Bronchial epithelial cell (primary cell): ENCODE data around the gene SMKR1. TPM values are rescaled to one million over a fixed set of nuclear protein-coding genes. Genes with fewer than 3 reads are reported as not detected.

Source experiments
- DNase-seq: peaks from one replicate; pipeline ENCODE4 v3.0.0-alpha.2; 2010; ENCODE audit warnings: low read depth
- FAIRE-seq: peaks from 2 replicates; lab custom pipeline; 2011; peaks lifted over from hg19 to GRCh38; lab: Jason Lieb, UNC
- H3K27me3 ChIP-seq: 2 replicates; pipeline ENCODE4 v1.5.1; 2011; ENCODE audit warnings: low read length; ENCODE audit not compliant: control insufficient read depth, insufficient read depth
- H3K36me3 ChIP-seq: 2 replicates; pipeline ENCODE4 v1.5.1; 2011; ENCODE audit warnings: low read length; ENCODE audit not compliant: control insufficient read depth, insufficient read depth
- H3K4me3 ChIP-seq: 2 replicates; pipeline ENCODE4 v1.5.1; 2011; ENCODE audit warnings: mild to moderate bottlenecking, low read depth, low read length, control low read depth
- total RNA-seq: library from RNA; depleted of rRNA; stranded (reverse); fragments of >200 nt; gene quantifications from 2 replicates; pipeline ENCODE4 v1.2.1, GENCODE V29; 2014
- TF ChIP-seq, protein P1 (sequence below): IDR thresholded peaks from 2 replicates; pipeline ENCODE4 v1.5.1; 2011; ENCODE audit warnings: mild to moderate bottlenecking, moderate library complexity, low read length, control low read depth, inconsistent platforms; ENCODE audit not compliant: insufficient read depth, severe bottlenecking

The SMKR1 gene
- total RNA-seq, 1 donor from 2014 or later, result 1.3 TPM

GRCh38 chr7:129457101-129457500, 45.2 kb upstream of the SMKR1 start:
- TF ChIP-seq, protein P1, sequence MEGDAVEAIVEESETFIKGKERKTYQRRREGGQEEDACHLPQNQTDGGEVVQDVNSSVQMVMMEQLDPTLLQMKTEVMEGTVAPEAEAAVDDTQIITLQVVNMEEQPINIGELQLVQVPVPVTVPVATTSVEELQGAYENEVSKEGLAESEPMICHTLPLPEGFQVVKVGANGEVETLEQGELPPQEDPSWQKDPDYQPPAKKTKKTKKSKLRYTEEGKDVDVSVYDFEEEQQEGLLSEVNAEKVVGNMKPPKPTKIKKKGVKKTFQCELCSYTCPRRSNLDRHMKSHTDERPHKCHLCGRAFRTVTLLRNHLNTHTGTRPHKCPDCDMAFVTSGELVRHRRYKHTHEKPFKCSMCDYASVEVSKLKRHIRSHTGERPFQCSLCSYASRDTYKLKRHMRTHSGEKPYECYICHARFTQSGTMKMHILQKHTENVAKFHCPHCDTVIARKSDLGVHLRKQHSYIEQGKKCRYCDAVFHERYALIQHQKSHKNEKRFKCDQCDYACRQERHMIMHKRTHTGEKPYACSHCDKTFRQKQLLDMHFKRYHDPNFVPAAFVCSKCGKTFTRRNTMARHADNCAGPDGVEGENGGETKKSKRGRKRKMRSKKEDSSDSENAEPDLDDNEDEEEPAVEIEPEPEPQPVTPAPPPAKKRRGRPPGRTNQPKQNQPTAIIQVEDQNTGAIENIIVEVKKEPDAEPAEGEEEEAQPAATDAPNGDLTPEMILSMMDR, result no peak
- no peak overlapping the region for H3K4me3 ChIP-seq
- H3K27me3 ChIP-seq, result no peaks in the 10 kb centered on the region
- FAIRE-seq (no peak), DNase-seq (no peak)
- peaks cover 22% of the 10 kb centered on the region for H3K36me3 ChIP-seq

DNA sequence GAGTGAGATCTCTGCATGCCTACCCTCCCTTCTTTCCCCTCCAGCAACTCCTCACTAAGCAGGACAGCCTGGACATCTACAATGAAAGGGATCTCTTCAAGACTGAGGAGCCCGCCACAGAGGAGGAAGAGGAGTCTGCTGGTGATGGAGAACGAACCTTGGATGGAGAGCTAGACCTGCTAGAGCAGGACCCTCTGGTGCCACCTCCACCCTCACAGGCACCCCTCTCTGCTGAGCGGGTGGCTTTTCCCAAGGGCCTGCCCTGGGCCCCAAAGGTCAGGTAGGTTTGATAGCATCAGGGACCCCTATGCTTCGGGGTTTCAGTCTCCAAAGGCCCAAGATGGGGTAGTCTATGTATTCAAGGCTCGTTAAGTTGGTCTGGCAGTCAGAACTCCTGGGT, 44.2 kb upstream of the SMKR1 start:
- H3K36me3 ChIP-seq, result peaks cover 26% of the 10 kb centered on the region
- FAIRE-seq (no peak), DNase-seq (no peak)

DNA sequence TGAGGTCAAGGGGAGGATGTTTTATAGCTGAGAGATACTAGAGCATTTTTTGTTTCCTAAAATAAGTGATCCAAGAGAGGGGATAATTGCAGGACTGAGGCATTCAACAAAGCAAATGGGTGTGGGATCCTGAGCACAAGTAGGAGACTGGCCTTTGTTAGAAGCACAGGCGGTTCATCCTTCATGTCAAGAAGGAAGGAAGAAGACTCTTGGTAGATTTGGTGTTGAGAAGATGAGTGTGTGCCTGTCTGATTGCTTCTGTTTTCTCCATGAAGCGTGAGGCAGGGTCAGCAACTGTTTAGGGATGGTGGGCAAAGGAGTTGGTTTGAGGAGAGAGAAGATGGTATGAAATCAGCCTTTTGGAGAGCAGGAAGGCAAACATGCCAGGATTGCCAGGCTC, 40.5 kb upstream of the SMKR1 start:
- TF ChIP-seq, protein P1, result no peak
- Histone ChIP-seq H3K4me3 (no peak overlapping the region), H3K36me3 (peaks cover 21% of the 10 kb centered on the region), H3K27me3 (no peaks in the 10 kb centered on the region)
- DNase-seq (no peak), FAIRE-seq (no peak)

More for the DNA sequence above, 44.2 kb upstream of the SMKR1 start:
- TF ChIP-seq, protein P1, result no peak
- H3K27me3 ChIP-seq, result no peaks in the 10 kb centered on the region
- H3K4me3 ChIP-seq, result no peak overlapping the region

GRCh38 chr7:129462420-129462819, 39.9 kb upstream of the SMKR1 start:
- Histone ChIP-seq H3K36me3 (peaks cover 17% of the 10 kb centered on the region), H3K27me3 (no peaks in the 10 kb centered on the region), H3K4me3 (no peak overlapping the region)
- TF ChIP-seq, protein P1, result no peak
- DNase-seq (no peak), FAIRE-seq (no peak)

DNA sequence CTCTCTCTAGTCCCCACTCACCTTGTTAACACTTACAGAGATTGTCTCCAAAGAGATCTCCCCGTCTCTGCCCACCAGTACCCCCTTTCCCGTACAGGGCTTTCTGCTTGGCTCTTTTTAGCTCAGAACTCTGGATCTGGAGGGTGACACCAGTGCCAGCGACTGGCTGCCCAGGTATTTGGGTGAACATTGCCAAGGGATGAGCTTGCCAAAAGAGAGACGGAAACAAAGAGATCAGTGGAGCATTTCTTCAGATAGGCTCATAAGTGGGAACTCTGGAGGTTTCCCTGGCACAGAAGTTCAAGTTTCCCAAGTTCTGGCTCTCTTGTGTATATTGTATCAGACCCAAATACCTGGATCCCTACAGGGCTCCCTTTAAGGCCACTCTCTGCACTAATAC, 38.1 kb upstream of the SMKR1 start:
- no peak for DNase-seq
- Histone ChIP-seq H3K36me3 (peaks cover 12% of the 10 kb centered on the region), H3K4me3 (no peak overlapping the region), H3K27me3 (no peaks in the 10 kb centered on the region)
- TF ChIP-seq, protein P1, result no peak
- no peak for FAIRE-seq

DNA sequence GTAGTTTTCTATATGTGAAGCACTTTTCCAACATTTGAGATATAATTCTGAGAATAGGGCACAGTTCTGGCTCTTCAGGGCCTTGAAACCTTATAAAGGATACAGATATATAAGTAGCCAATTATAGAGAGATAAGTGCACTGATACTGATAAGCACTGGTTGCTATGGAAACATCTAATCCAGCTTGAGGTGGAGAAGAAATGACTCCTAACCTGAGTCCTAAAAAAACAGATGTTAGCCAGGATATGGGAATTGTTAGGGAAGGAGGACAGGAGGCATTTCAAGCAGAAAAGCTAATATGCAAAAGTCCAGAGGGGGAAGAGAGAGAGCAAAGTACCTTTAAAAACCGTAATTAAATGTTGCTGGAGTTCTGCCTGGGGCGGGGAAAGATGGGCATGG, 37.3 kb upstream of the SMKR1 start:
- Histone ChIP-seq H3K4me3 (no peak overlapping the region), H3K36me3 (peaks cover 10% of the 10 kb centered on the region), H3K27me3 (no peaks in the 10 kb centered on the region)
- DNase-seq (no peak), FAIRE-seq (no peak)
- TF ChIP-seq, protein P1, result no peak
